GM19438 (cell line): ENCODE data around the gene ZNF791.
"Not testable (repeated sequence)": the region's sequence is repeated elsewhere in the genome, so short reads cannot be mapped to it uniquely, and the experiment has no call there.

Experiments
- ATAC-seq: cut with Tn5 transposase; IDR thresholded peaks from one replicate; pipeline ENCODE4 v1.9.1; 2021; ENCODE audit warnings: low read depth; ENCODE audit not compliant: unreplicated experiment

ZNF791 gene

GRCh38 chr19:12628040-12629022 lies 17.6 kb downstream of the ZNF791 start:
- no peak for ATAC-seq

- no peak for ATAC-seq
Observed at GRCh38 chr19:12629215-12629614, 18.5 kb downstream of the ZNF791 start.

GRCh38 chr19:12636631-12637030 lies 25.9 kb downstream of the ZNF791 start:
- no peak for ATAC-seq

GRCh38 chr19:12638611-12639182 lies 28.0 kb downstream of the ZNF791 start:
- no peak for ATAC-seq

GRCh38 chr19:12639901-12640613 lies 29.3 kb downstream of the ZNF791 start:
- peak; percentile 64 for ATAC-seq

- no peak for ATAC-seq
Observed at GRCh38 chr19:12641456-12641855, 30.7 kb downstream of the ZNF791 start.

- ATAC-seq = no peak
Observed at GRCh38 chr19:12642506-12642905, 31.8 kb downstream of the ZNF791 start.

GRCh38 chr19:12643716-12644115 lies 33.0 kb downstream of the ZNF791 start:
- ATAC-seq = not testable (repeated sequence)

GRCh38 chr19:12646551-12646950 lies 35.8 kb downstream of the ZNF791 start:
- no peak for ATAC-seq

- ATAC-seq = no peak
Observed at GRCh38 chr19:12647047-12647446, 36.3 kb downstream of the ZNF791 start.

GRCh38 chr19:12647490-12648071 lies 36.9 kb downstream of the ZNF791 start:
- no peak for ATAC-seq

GRCh38 chr19:12648088-12648487 lies 37.4 kb downstream of the ZNF791 start:
- ATAC-seq = no peak

GRCh38 chr19:12649941-12650340 lies 39.2 kb downstream of the ZNF791 start:
- ATAC-seq = no peak

GRCh38 chr19:12652219-12652618 lies 41.5 kb downstream of the ZNF791 start:
- no peak for ATAC-seq

GRCh38 chr19:12655546-12655945 lies 44.8 kb downstream of the ZNF791 start:
- ATAC-seq = no peak

- ATAC-seq = no peak
Observed at GRCh38 chr19:12656899-12657571, 46.3 kb downstream of the ZNF791 start.

GRCh38 chr19:12657966-12658365 lies 47.2 kb downstream of the ZNF791 start:
- ATAC-seq = no peak

- no peak for ATAC-seq
Observed at GRCh38 chr19:12660980-12661379, 50.3 kb downstream of the ZNF791 start.

- ATAC-seq = no peak
Observed at GRCh38 chr19:12664406-12665280, 53.9 kb downstream of the ZNF791 start.

- ATAC-seq = no peak
Observed at GRCh38 chr19:12665281-12665573, 54.5 kb downstream of the ZNF791 start.
